WTC11 (cell line): ENCODE measurements around the gene STARD10.

Experiments
- ATF3 ChIP-seq: sonication (generic); formaldehyde crosslinking; conservative IDR thresholded peaks from 2 replicates; pipeline ENCODE4 v1.8.1; 2022; ENCODE audit warnings: mild to moderate bottlenecking, missing genetic modification reagents
- CTCF ChIP-seq: fragments of 200-600 bp; IDR thresholded peaks from 2 replicates; pipeline ENCODE4 v1.8.0; 2022; ENCODE audit warnings: antibody characterized with exemption
- ETV6 ChIP-seq: sonication (generic); formaldehyde crosslinking; IDR thresholded peaks from 2 replicates; pipeline ENCODE4 v1.8.1; 2022; ENCODE audit warnings: mild to moderate bottlenecking, missing genetic modification reagents
- GRHL2 ChIP-seq: fragments of 250-450 bp; sonication (Bioruptor Pico); IDR thresholded peaks from 2 replicates; pipeline ENCODE4 v1.8.0; 2022; ENCODE audit warnings: mild to moderate bottlenecking, moderate library complexity; ENCODE audit not compliant: insufficient replicate concordance, severe bottlenecking
- JUN ChIP-seq: sonication (generic); formaldehyde crosslinking; IDR thresholded peaks from 2 replicates; pipeline ENCODE4 v1.8.0; 2023; ENCODE audit warnings: mild to moderate bottlenecking, missing genetic modification reagents
- MLX ChIP-seq: sonication (generic); formaldehyde crosslinking; IDR thresholded peaks from 2 replicates; pipeline ENCODE4 v1.8.1; 2023; ENCODE audit warnings: mild to moderate bottlenecking, missing genetic modification reagents, moderate library complexity
- NR1H2 ChIP-seq: sonication (generic); formaldehyde crosslinking; IDR thresholded peaks from 2 replicates; pipeline ENCODE4 v1.9.0; 2021; ENCODE audit warnings: mild to moderate bottlenecking, moderate library complexity, missing genetic modification reagents
- PREB ChIP-seq: sonication (generic); formaldehyde crosslinking; IDR thresholded peaks from 2 replicates; pipeline ENCODE4 v1.8.1; 2022; ENCODE audit warnings: mild to moderate bottlenecking, missing genetic modification reagents, moderate library complexity, borderline replicate concordance
- TCF7 ChIP-seq: sonication (generic); formaldehyde crosslinking; IDR thresholded peaks from 2 replicates; pipeline ENCODE4 v1.8.0; 2022; ENCODE audit warnings: mild to moderate bottlenecking, low read depth, missing genetic modification reagents, moderate library complexity
- ZNF121 ChIP-seq: sonication (generic); formaldehyde crosslinking; IDR thresholded peaks from 2 replicates; pipeline ENCODE4 v1.8.0; 2023; ENCODE audit warnings: missing genetic modification reagents
- ZNF317 ChIP-seq: sonication (generic); formaldehyde crosslinking; IDR thresholded peaks from 2 replicates; pipeline ENCODE4 v1.8.1; 2023; ENCODE audit warnings: low read depth, mild to moderate bottlenecking, moderate library complexity, missing genetic modification reagents, borderline replicate concordance

GRCh38 chr11:72781313-72782080 is 12.3 kb downstream of the STARD10 start:
- TF ChIP-seq JUN (CRISPR knock-in tag) (no peak), CTCF (no peak), ZNF121 (no peak), NR1H2 (CRISPR knock-in tag) (no peak), ATF3 (CRISPR knock-in tag) (no peak), MLX (no peak), PREB (CRISPR knock-in tag) (no peak), TCF7 (no peak), GRHL2 (no peak), ZNF317 (no peak), ETV6 (no peak)
